GM06990 (cell line): ENCODE results near the gene MIS18A.

Experiments
- DNase-seq: peaks from one replicate; pipeline ENCODE4 v3.0.0-alpha.2; 2011; ENCODE audit not compliant: insufficient read length; ENCODE audit errors: extremely low read depth
- H3K27me3 ChIP-seq: replicated peaks from 2 replicates; pipeline ENCODE4 v1.6.0; 2011; ENCODE audit warnings: low read length; ENCODE audit not compliant: control insufficient read depth, insufficient read depth
- H3K36me3 ChIP-seq: 2 replicates; pipeline ENCODE4 v1.5.1; 2011; ENCODE audit warnings: low read length; ENCODE audit not compliant: control insufficient read depth, insufficient read depth
- H3K4me3 ChIP-seq: replicated peaks from 2 replicates; pipeline ENCODE4 v1.5.1; 2011; ENCODE audit warnings: low read depth, mild to moderate bottlenecking, control low read depth, low read length
- TF ChIP-seq, protein P1 (sequence below): IDR thresholded peaks from 2 replicates; pipeline ENCODE4 v1.5.1; 2011; ENCODE audit warnings: low read length, control low read depth, mild to moderate bottlenecking, inconsistent platforms; ENCODE audit not compliant: insufficient read depth, poor library complexity, severe bottlenecking

The MIS18A gene

GRCh38 chr21:32298658-32299081 lies 19.8 kb upstream of the MIS18A start, which contains the start of gene MRAP:
Gene MRAP (plus strand): TSS chr21:32298855. CDS start chr21:32298972, 117 bp downstream.
- DNase-seq: no peak
- TF ChIP-seq, protein P1, sequence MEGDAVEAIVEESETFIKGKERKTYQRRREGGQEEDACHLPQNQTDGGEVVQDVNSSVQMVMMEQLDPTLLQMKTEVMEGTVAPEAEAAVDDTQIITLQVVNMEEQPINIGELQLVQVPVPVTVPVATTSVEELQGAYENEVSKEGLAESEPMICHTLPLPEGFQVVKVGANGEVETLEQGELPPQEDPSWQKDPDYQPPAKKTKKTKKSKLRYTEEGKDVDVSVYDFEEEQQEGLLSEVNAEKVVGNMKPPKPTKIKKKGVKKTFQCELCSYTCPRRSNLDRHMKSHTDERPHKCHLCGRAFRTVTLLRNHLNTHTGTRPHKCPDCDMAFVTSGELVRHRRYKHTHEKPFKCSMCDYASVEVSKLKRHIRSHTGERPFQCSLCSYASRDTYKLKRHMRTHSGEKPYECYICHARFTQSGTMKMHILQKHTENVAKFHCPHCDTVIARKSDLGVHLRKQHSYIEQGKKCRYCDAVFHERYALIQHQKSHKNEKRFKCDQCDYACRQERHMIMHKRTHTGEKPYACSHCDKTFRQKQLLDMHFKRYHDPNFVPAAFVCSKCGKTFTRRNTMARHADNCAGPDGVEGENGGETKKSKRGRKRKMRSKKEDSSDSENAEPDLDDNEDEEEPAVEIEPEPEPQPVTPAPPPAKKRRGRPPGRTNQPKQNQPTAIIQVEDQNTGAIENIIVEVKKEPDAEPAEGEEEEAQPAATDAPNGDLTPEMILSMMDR: no peak
- no peaks in the 10 kb centered on the region for H3K27me3 ChIP-seq
- peaks cover 4% of the 10 kb centered on the region for H3K36me3 ChIP-seq
- H3K4me3 ChIP-seq: no peak within 1 kb of the TSS

GRCh38 chr21:32298148-32298559 lies 19.3 kb upstream of the MIS18A start:
- DNase-seq: no peak
- no peak overlapping the region for H3K4me3 ChIP-seq

GRCh38 chr21:32297449-32297848 lies 18.6 kb upstream of the MIS18A start:
- TF ChIP-seq, protein P1: no peak
- DNase-seq: no peak
- Histone ChIP-seq H3K36me3 (peaks cover 4% of the 10 kb centered on the region), H3K4me3 (no peak overlapping the region), H3K27me3 (no peaks in the 10 kb centered on the region)

More at GRCh38 chr21:32298148-32298559, 19.3 kb upstream of the MIS18A start:
- TF ChIP-seq, protein P1: no peak
- H3K36me3 ChIP-seq: peaks cover 4% of the 10 kb centered on the region
- no peaks in the 10 kb centered on the region for H3K27me3 ChIP-seq

- DNase-seq: no peak
- no peaks in the 10 kb centered on the region for H3K27me3 ChIP-seq
- no peaks in the 10 kb centered on the region for H3K36me3 ChIP-seq
- TF ChIP-seq, protein P1: no peak
- no peak overlapping the region for H3K4me3 ChIP-seq
Measured at GRCh38 chr21:32285476-32285875, 6.6 kb upstream of the MIS18A start.

DNA sequence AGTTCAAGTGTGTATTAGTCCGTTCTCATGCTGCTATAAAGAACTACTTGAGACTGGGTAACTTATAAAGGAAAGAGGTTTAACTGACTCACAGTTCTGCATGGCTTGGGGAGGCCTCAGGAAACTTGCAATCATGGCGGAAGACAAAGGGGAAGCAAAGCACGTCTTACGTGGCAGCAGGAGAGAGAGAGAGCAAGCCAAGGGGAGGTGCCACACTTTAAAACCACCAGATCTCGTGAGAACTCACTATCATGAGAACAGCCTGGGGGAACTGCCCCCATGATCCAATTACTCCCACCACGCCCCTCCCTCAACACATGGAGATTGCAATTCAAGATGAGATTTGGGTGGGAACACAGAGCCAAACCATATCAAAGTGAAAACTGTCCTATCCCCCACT lies 4.1 kb upstream of the MIS18A start:
- Histone ChIP-seq H3K27me3 (no peaks in the 10 kb centered on the region), H3K4me3 (no peak overlapping the region), H3K36me3 (no peaks in the 10 kb centered on the region)
- no peak for DNase-seq
- TF ChIP-seq, protein P1: no peak

DNA sequence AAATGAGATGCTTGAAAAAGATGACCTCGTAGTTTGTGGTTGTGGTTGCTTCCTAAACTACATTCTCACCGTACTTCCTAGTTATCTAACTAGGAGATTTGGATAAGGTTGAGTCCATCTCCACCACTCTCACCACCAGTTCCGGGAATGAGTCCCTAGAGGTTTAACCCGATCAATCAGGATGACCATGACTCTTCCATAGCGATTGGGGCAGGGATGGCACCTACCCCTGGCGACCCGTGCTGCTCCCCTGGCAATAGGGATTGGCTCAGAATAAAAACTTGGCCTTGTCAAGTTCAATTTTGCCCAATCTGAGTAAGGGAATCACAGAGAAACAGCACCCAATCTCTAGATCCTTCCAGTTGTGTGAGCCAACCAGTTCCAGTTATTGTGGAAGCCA lies 2.7 kb upstream of the MIS18A start:
- TF ChIP-seq, protein P1: no peak

More for the DNA sequence above, 2.7 kb upstream of the MIS18A start:
- H3K36me3 ChIP-seq: no peaks in the 10 kb centered on the region
- H3K4me3 ChIP-seq: no peak overlapping the region
- DNase-seq: no peak
- H3K27me3 ChIP-seq: no peaks in the 10 kb centered on the region
